Endodermal cell (in vitro differentiated cells): ENCODE results near the gene ARHGAP44. TPM values are rescaled to one million over a fixed set of nuclear protein-coding genes. Genes with fewer than 3 reads are reported as not detected.
A peak's percentile ranks its signal among the peaks of the same experiment; 100 is the strongest.

Experiments used
- DNase-seq: peaks from one replicate; pipeline ENCODE4 v3.0.0-alpha.2; 2017
- H3K27ac ChIP-seq: 2 replicates; pipeline ENCODE4 v1.5.1; 2013; ENCODE audit warnings: mild to moderate bottlenecking, low read depth, low read length, moderate library complexity
- H3K27me3 ChIP-seq: 2 replicates; pipeline ENCODE4 v1.6.1; 2013; ENCODE audit warnings: mild to moderate bottlenecking, low read length, moderate library complexity; ENCODE audit not compliant: insufficient read depth, control insufficient read depth, poor library complexity, severe bottlenecking
- H3K36me3 ChIP-seq: 2 replicates; pipeline ENCODE4 v1.7.0; 2013; ENCODE audit warnings: mild to moderate bottlenecking, low read length, moderate library complexity; ENCODE audit not compliant: control insufficient read depth, insufficient read depth
- H3K4me1 ChIP-seq: one replicate; pipeline ENCODE4 v1.7.0; 2013; ENCODE audit warnings: low read length; ENCODE audit not compliant: control insufficient read depth, insufficient read depth
- H3K4me3 ChIP-seq: 2 replicates; pipeline ENCODE4 v1.5.1; 2013; ENCODE audit warnings: mild to moderate bottlenecking, low read length, moderate library complexity
- H3K9ac ChIP-seq: 2 replicates; pipeline ENCODE4 v1.6.1; 2013; ENCODE audit warnings: mild to moderate bottlenecking, low read length, moderate library complexity; ENCODE audit not compliant: poor library complexity, severe bottlenecking; ENCODE audit errors: extremely low read depth
- H3K9me3 ChIP-seq: 2 replicates; pipeline ENCODE4 v1.6.1; 2013; ENCODE audit warnings: mild to moderate bottlenecking, low read length, moderate library complexity; ENCODE audit not compliant: control insufficient read depth
- H3K27ac Mint-ChIP-seq: 2 replicates; pipeline ENCODE4 v1.8.0; 2020; ENCODE audit warnings: mixed read lengths
- H3K27me3 Mint-ChIP-seq: 2 replicates; pipeline ENCODE4 v1.8.0; 2021; ENCODE audit warnings: mild to moderate bottlenecking, mixed read lengths; ENCODE audit not compliant: insufficient read depth
- H3K36me3 Mint-ChIP-seq: 2 replicates; pipeline ENCODE4 v1.8.0; 2020; ENCODE audit warnings: low read depth, mixed read lengths
- H3K4me1 Mint-ChIP-seq: 2 replicates; pipeline ENCODE4 v1.8.0; 2020; ENCODE audit warnings: mixed read lengths
- H3K4me3 Mint-ChIP-seq: 2 replicates; pipeline ENCODE4 v1.8.0; 2020; ENCODE audit warnings: mild to moderate bottlenecking, moderate library complexity, mixed read lengths
- H3K9me3 Mint-ChIP-seq: 2 replicates; pipeline ENCODE4 v1.8.0; 2020; ENCODE audit warnings: mild to moderate bottlenecking, mixed read lengths
- WGBS, 2 experiments: methylation state at CpG; one replicate each; pipeline versions ENCODE4 v1.1.5 to v1.1.7; 2013; ENCODE audit warnings: missing lambda C conversion rate in 2 of 2, mixed read lengths in 1 of 2; ENCODE audit not compliant: insufficient coverage in 1 of 2, insufficient read length in 1 of 2; 5-methylcytosine and 5-hydroxymethylcytosine counted together
- total RNA-seq, 2 donors: library from RNA; stranded (reverse); fragmentation: NEBNext Ultra II Directional in 1 of 2; extraction: Animal tissue kit (Norgen Biotek cat#: 25700) in 1 of 2; gene quantifications; 2 replicates in 1 of 2; 3 replicates in 1 of 2; pipeline ENCODE4 v1.2.1, GENCODE V29; 2021
- TF ChIP-seq, protein P1 (sequence below): fragments of 200-600 bp; sonication (generic); conservative IDR thresholded peaks from 2 replicates; pipeline ENCODE4 v1.5.0; 2021; ENCODE audit warnings: antibody characterized with exemption, mild to moderate bottlenecking

Gene ARHGAP44
- total RNA-seq, 2 donors from 2014 or later = 14.2 to 21.9 TPM

DNA sequence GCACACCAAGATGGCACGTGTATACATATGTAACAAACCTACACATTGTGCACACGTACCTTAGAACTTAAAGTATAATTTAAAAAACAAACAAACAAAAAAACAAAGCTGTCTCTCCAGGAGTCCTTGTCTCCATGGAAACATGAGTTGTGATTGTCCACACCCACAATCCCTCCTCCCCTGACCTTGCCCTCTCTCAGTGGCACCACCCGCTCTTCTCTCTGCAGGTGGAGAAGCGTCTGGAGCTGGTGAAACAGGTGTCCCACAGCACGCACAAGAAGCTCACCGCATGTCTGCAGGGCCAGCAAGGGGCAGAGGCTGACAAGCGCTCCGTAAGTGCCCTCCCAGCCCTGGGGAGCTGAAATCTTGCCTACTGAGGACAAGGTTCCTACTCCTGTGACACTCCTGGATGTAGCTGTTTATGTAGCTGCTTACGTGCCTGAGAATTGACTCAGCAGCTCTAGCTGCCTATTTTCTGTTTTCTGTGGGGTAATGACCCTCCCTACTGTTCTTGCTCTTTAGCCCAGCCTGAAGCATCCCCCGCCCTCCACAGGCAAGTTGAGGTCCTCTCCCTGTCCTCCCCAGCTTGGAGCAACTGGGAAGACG, 107.0 kb downstream of the ARHGAP44 start:
- peaks cover 10% of the 10 kb centered on the region for H3K9me3 ChIP-seq
- H3K9ac ChIP-seq = no peak overlapping the region
- H3K36me3 ChIP-seq = no peaks in the 10 kb centered on the region
- no peak overlapping the region for H3K4me3 ChIP-seq
- no peak for DNase-seq
- Mint-ChIP-seq H3K36me3 (peaks cover 15% of the 10 kb centered on the region), H3K27me3 (no peaks in the 10 kb centered on the region), H3K4me1 (peaks cover 7% of the 10 kb centered on the region), H3K4me3 (no peak overlapping the region), H3K27ac (no peak overlapping the region), H3K9me3 (peaks cover 10% of the 10 kb centered on the region)
- no peak overlapping the region for H3K27ac ChIP-seq
- TF ChIP-seq, protein P1, sequence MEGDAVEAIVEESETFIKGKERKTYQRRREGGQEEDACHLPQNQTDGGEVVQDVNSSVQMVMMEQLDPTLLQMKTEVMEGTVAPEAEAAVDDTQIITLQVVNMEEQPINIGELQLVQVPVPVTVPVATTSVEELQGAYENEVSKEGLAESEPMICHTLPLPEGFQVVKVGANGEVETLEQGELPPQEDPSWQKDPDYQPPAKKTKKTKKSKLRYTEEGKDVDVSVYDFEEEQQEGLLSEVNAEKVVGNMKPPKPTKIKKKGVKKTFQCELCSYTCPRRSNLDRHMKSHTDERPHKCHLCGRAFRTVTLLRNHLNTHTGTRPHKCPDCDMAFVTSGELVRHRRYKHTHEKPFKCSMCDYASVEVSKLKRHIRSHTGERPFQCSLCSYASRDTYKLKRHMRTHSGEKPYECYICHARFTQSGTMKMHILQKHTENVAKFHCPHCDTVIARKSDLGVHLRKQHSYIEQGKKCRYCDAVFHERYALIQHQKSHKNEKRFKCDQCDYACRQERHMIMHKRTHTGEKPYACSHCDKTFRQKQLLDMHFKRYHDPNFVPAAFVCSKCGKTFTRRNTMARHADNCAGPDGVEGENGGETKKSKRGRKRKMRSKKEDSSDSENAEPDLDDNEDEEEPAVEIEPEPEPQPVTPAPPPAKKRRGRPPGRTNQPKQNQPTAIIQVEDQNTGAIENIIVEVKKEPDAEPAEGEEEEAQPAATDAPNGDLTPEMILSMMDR = no peak
- H3K27me3 ChIP-seq = no peaks in the 10 kb centered on the region
- 90 to 92% methylated on average over 10 to 11 of the region's 11 CpGs for WGBS, 2 experiments
- H3K4me1 ChIP-seq = peaks cover 3% of the 10 kb centered on the region

DNA sequence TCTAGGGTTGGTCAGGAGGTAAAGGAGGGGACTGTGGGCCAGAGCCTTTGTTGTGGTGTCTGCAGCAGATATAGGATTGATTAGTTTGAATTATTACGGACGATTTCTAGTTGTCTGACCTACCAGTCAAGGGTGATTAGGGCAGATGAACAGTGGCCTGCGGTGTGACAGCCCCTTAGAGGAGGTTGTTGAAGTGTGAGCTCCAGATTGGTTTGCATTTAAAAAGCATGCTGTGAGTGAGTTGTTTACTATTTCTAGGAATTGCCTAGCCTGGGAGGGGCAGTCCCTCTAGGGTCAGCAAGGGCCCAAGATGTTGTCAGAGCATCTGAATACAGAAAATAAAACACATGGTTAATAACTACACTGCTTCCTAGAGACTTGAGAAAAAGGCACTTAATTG, 108.8 kb downstream of the ARHGAP44 start:
- Mint-ChIP-seq H3K27ac (peak overlapping the region; percentile 20), H3K27me3 (no peaks in the 10 kb centered on the region), H3K36me3 (peaks cover 15% of the 10 kb centered on the region), H3K9me3 (peaks cover 4% of the 10 kb centered on the region), H3K4me1 (peaks cover 7% of the 10 kb centered on the region), H3K4me3 (no peak overlapping the region)
- 70 to 83% methylated on average over 2 to 3 of the region's 3 CpGs for WGBS, 2 experiments
- H3K36me3 ChIP-seq = no peaks in the 10 kb centered on the region
- no peak overlapping the region for H3K27ac ChIP-seq
- DNase-seq = peak; percentile 66
- peaks cover 3% of the 10 kb centered on the region for H3K4me1 ChIP-seq
- no peak overlapping the region for H3K4me3 ChIP-seq
- H3K9ac ChIP-seq = no peak overlapping the region
- no peaks in the 10 kb centered on the region for H3K9me3 ChIP-seq
- no peaks in the 10 kb centered on the region for H3K27me3 ChIP-seq
- TF ChIP-seq, protein P1 = no peak

- H3K27me3 Mint-ChIP-seq = no peaks in the 10 kb centered on the region
- Histone ChIP-seq H3K4me1 (peaks cover 3% of the 10 kb centered on the region), H3K27ac (no peak overlapping the region), H3K27me3 (no peaks in the 10 kb centered on the region), H3K9ac (no peak overlapping the region), H3K9me3 (no peaks in the 10 kb centered on the region), H3K36me3 (no peaks in the 10 kb centered on the region), H3K4me3 (no peak overlapping the region)
- peaks cover 5% of the 10 kb centered on the region for H3K4me1 Mint-ChIP-seq
- H3K9me3 Mint-ChIP-seq = peaks cover 4% of the 10 kb centered on the region
- TF ChIP-seq, protein P1 = no peak
- peaks cover 17% of the 10 kb centered on the region for H3K36me3 Mint-ChIP-seq
- WGBS, 2 experiments = 44 to 68% methylated on average over 2 to 4 of the region's 4 CpGs
- H3K4me3 Mint-ChIP-seq = no peak overlapping the region
- no peak overlapping the region for H3K27ac Mint-ChIP-seq
- no peak for DNase-seq
Measured at GRCh38 chr17:12899604-12900003, 110.3 kb downstream of the ARHGAP44 start.
